DND-41 (cell line): ENCODE results near the gene GNE.
A peak's percentile ranks its signal among the peaks of the same experiment; 100 is the strongest.

Source experiments
- ATAC-seq: fragments of 200-7000 bp; cut with Tn5 transposase; 3 replicates; pipeline ENCODE4 v1.9.1; 2021; ENCODE audit warnings: low read depth; ENCODE audit not compliant: insufficient read depth
- DNase-seq: peaks from one replicate; pipeline ENCODE4 v3.0.0-alpha.2; 2020
- H2AFZ ChIP-seq: 2 replicates; pipeline ENCODE4 v1.6.0; 2012; ENCODE audit warnings: low read depth, low read length
- H3K27ac ChIP-seq: 2 replicates; pipeline ENCODE4 v1.5.1; 2012; ENCODE audit warnings: low read length, inconsistent platforms
- H3K27me3 ChIP-seq: fragments of 200-600 bp; sonication (generic); 2 replicates; pipeline ENCODE4 v1.6.0; 2012; ENCODE audit warnings: low read length, mild to moderate bottlenecking, inconsistent platforms; ENCODE audit not compliant: insufficient read depth, poor library complexity
- H3K36me3 ChIP-seq: 2 replicates; pipeline ENCODE4 v1.5.1; 2012; ENCODE audit warnings: low read length, inconsistent platforms; ENCODE audit not compliant: insufficient read depth
- H3K4me1 ChIP-seq: 2 replicates; pipeline ENCODE4 v1.5.1; 2012; ENCODE audit warnings: mild to moderate bottlenecking, low read length; ENCODE audit not compliant: insufficient read depth
- H3K4me2 ChIP-seq: 2 replicates; pipeline ENCODE4 v1.6.0; 2012; ENCODE audit warnings: mild to moderate bottlenecking, moderate library complexity, low read length, inconsistent platforms; ENCODE audit not compliant: insufficient read depth
- H3K4me3 ChIP-seq, 2 experiments: fragments of 200-600 bp in 1 of 2; shearing (Covaris generic) in 1 of 2; 2 replicates each; pipeline ENCODE4 v1.5.1; 2012 to 2016; ENCODE audit warnings: inconsistent platforms in 2 of 2, low read length in 2 of 2, mild to moderate bottlenecking in 2 of 2, low read depth in 1 of 2, moderate library complexity in 1 of 2
- H3K79me2 ChIP-seq: 2 replicates; pipeline ENCODE4 v1.6.0; 2012; ENCODE audit warnings: low read length, inconsistent platforms; ENCODE audit not compliant: insufficient read depth
- H3K9ac ChIP-seq: 2 replicates; pipeline ENCODE4 v1.6.0; 2012; ENCODE audit warnings: low read depth, mild to moderate bottlenecking, inconsistent platforms, low read length, moderate library complexity
- H3K9me3 ChIP-seq: 2 replicates; pipeline ENCODE4 v1.5.1; 2012; ENCODE audit warnings: low read length, moderate library complexity, mild to moderate bottlenecking, inconsistent platforms; ENCODE audit not compliant: insufficient read depth, severe bottlenecking
- H4K20me1 ChIP-seq: 2 replicates; pipeline ENCODE4 v1.6.0; 2012; ENCODE audit warnings: low read length; ENCODE audit not compliant: insufficient read depth
- CTCF ChIP-seq: IDR thresholded peaks from 2 replicates; pipeline ENCODE4 v1.5.1; 2012; ENCODE audit warnings: borderline replicate concordance, low read length, moderate library complexity, mild to moderate bottlenecking; ENCODE audit not compliant: poor library complexity, severe bottlenecking; ENCODE audit errors: extremely low read depth
- EZH2 ChIP-seq: IDR thresholded peaks from 3 replicates; pipeline ENCODE4 v1.6.1; 2012; ENCODE audit warnings: borderline replicate concordance, low read depth, mild to moderate bottlenecking, moderate library complexity, low read length, inconsistent platforms; ENCODE audit not compliant: severe bottlenecking

GNE gene

GRCh38 chr9:36190388-36191289, 67.6 kb downstream of the GNE start, which contains the start of gene CLTA:
TSS of gene CLTA (plus strand) at chr9:36190921. CDS start at chr9:36191057, 136 bp downstream.
- H3K9me3 ChIP-seq, result no peaks in the 10 kb centered on the region
- peak within 1 kb of the TSS; percentile 81 for H3K4me2 ChIP-seq
- peak within 1 kb of the TSS; percentile 97 for H2AFZ ChIP-seq
- H3K27me3 ChIP-seq, result no peaks in the 10 kb centered on the region
- peak within 1 kb of the TSS; percentile 92 for H3K9ac ChIP-seq
- ATAC-seq (peak; percentile 99), DNase-seq (peak; percentile 97)
- peaks cover 35% of the 10 kb centered on the region for H4K20me1 ChIP-seq
- H3K4me1 ChIP-seq, result peaks cover 38% of the 10 kb centered on the region
- peak within 1 kb of the TSS; percentile 97 for H3K27ac ChIP-seq
- peak within 1 kb of the TSS; percentile 54 to 96 for H3K4me3 ChIP-seq
- peaks cover 54% of the 10 kb centered on the region for H3K79me2 ChIP-seq
- peaks cover 21% of the 10 kb centered on the region for H3K36me3 ChIP-seq
- TF ChIP-seq EZH2 (no peak), CTCF (peak; percentile 67)

DNA sequence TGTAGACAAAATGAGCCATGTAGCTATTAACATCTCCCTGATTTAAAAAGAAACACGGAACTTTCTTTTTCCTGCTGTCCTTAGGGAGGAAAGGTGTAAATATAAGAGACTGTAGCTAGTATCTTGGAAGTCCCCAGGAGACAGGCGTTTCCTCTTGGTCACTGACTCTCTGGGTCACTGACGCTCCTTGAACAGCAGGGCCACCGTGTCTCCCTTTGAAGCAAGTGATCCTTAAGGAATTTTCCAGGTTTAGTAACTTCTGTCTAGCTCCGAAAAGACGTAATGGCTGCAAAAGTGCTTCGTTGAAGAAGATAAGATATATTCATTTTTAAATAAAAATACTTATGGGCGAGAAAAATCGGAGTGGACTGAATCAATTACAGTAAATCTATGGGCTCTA, 68.3 kb downstream of the GNE start:
- ATAC-seq, result no peak
- Histone ChIP-seq H3K4me2 (peak overlapping the region; percentile 81), H3K4me3 (peak overlapping the region; percentile 54 to 96), H3K4me1 (peaks cover 37% of the 10 kb centered on the region), H3K27ac (peak overlapping the region; percentile 97), H3K36me3 (peaks cover 21% of the 10 kb centered on the region), H4K20me1 (peaks cover 30% of the 10 kb centered on the region), H3K27me3 (no peaks in the 10 kb centered on the region), H2AFZ (peak overlapping the region; percentile 97), H3K9me3 (no peaks in the 10 kb centered on the region), H3K9ac (peak overlapping the region; percentile 92), H3K79me2 (peaks cover 47% of the 10 kb centered on the region)
- no peak for TF ChIP-seq EZH2
- no peak for TF ChIP-seq CTCF
- DNase-seq, result no peak

GRCh38 chr9:36188212-36188611, 70.0 kb downstream of the GNE start:
- ATAC-seq, result no peak
- no peak for DNase-seq
- Histone ChIP-seq H3K4me1 (peaks cover 25% of the 10 kb centered on the region), H3K79me2 (peaks cover 30% of the 10 kb centered on the region), H2AFZ (no peak overlapping the region), H3K27me3 (no peaks in the 10 kb centered on the region), H3K9ac (no peak overlapping the region), H3K4me3 (no peak overlapping the region), H4K20me1 (peaks cover 14% of the 10 kb centered on the region), H3K9me3 (no peaks in the 10 kb centered on the region), H3K36me3 (peaks cover 7% of the 10 kb centered on the region; the same call in 1 of the 2 replicates), H3K4me2 (no peak overlapping the region), H3K27ac (no peak overlapping the region)
- TF ChIP-seq CTCF (no peak), EZH2 (no peak)
